K562 (cell line): ENCODE results near the gene PHOX2A. TPM values are rescaled to one million over a fixed set of nuclear protein-coding genes. Genes with fewer than 3 reads are reported as not detected.

Source experiments
- ATAC-seq: fragments of 200-7000 bp; cut with Tn5 transposase; 3 replicates; pipeline ENCODE4 v1.9.1; 2020; ENCODE audit warnings: moderate library complexity
- BruUV-seq: library from RNA; stranded (reverse); fragments of 400-500 nt; replicated peaks from 2 replicates; lab custom pipeline; 2021; lab: Mats Ljungman, UMichigan
- CTCF ChIA-PET: fragments of 300-600 bp; formaldehyde crosslinking; extraction: SDS; loops from one replicate; lab custom pipeline; 2021; ENCODE audit warnings: low intra/inter-chr PET ratio; lab: Yijun Ruan, JAX
- POLR2A ChIA-PET: fragments of 300-600, 350-650 bp; sonication (Branson Sonifier 250); formaldehyde crosslinking; extraction: SDS; loops from one replicate; lab custom pipeline; 2021; ENCODE audit warnings: antibody characterized with exemption, inconsistent platforms; lab: Yijun Ruan, JAX
- DNase-seq, 4 experiments: peaks; one replicate each; pipeline versions ENCODE4 v3.0.0 to v3.0.0-alpha.2; 2011 to 2018; ENCODE audit warnings: low spot score in 3 of 4, mixed read lengths in 3 of 4; ENCODE audit errors: extremely low read depth in 1 of 4
- FAIRE-seq: peaks from 2 replicates; lab custom pipeline; 2011; peaks lifted over from hg19 to GRCh38; lab: Jason Lieb, UNC
- H2AFZ ChIP-seq: 2 replicates; pipeline ENCODE4 v1.6.0; 2011; ENCODE audit warnings: low read depth, low read length, control low read depth, inconsistent platforms
- H3K27ac ChIP-seq: fragments of 200-600 bp; 3 replicates; pipeline ENCODE4 v1.8.0; 2011; ENCODE audit warnings: low read depth, mild to moderate bottlenecking, control low read depth, inconsistent platforms, low read length, moderate library complexity, mixed read lengths; ENCODE audit errors: extremely low read depth
- H3K27me3 ChIP-seq, 2 experiments: fragments of 300-600 bp in 1 of 2; 2 replicates in 1 of 2; 3 replicates in 1 of 2; pipeline versions ENCODE4 v1.6.0 to v1.8.0; 2011; ENCODE audit warnings: inconsistent platforms in 2 of 2, low read length in 2 of 2, mild to moderate bottlenecking in 1 of 2, mixed read lengths in 1 of 2, moderate library complexity in 1 of 2; ENCODE audit not compliant: control insufficient read depth in 2 of 2, insufficient read depth in 2 of 2
- H3K36me3 ChIP-seq: fragments of 300-600 bp; 3 replicates; pipeline ENCODE4 v1.8.0; 2011; ENCODE audit warnings: mild to moderate bottlenecking, low read length, inconsistent platforms; ENCODE audit not compliant: control insufficient read depth, insufficient read depth
- H3K4me1 ChIP-seq, 2 experiments: fragments of 200-600 bp in 1 of 2; replicated peaks in 1 of 2; 2 replicates in 1 of 2; 3 replicates in 1 of 2; pipeline versions ENCODE4 v1.5.1 to v1.8.0; 2011; ENCODE audit warnings: inconsistent platforms in 2 of 2, low read length in 2 of 2, mild to moderate bottlenecking in 1 of 2, mixed read lengths in 1 of 2, moderate library complexity in 1 of 2; ENCODE audit not compliant: control insufficient read depth in 2 of 2, insufficient read depth in 2 of 2
- H3K4me2 ChIP-seq: 2 replicates; pipeline ENCODE4 v1.6.1; 2011; ENCODE audit warnings: low read length, control low read depth, inconsistent platforms, mixed read lengths; ENCODE audit not compliant: insufficient read depth
- H3K4me3 ChIP-seq: fragments of 200-600 bp; sonication (generic), shearing (Covaris generic); 2 replicates; pipeline ENCODE4 v1.5.1; 2016; ENCODE audit warnings: control low read depth, inconsistent platforms
- H3K79me2 ChIP-seq: fragments of 200-600 bp; 3 replicates; pipeline ENCODE4 v1.8.0; 2011; ENCODE audit warnings: low read length, inconsistent platforms; ENCODE audit not compliant: control insufficient read depth, insufficient read depth
- H3K9ac ChIP-seq, 2 experiments: 2 replicates each; pipeline versions ENCODE4 v1.6.0 to v1.6.1; 2011; ENCODE audit warnings: low read depth in 2 of 2, low read length in 2 of 2, control low read depth in 1 of 2, inconsistent platforms in 1 of 2, mild to moderate bottlenecking in 1 of 2, mixed read lengths in 1 of 2; ENCODE audit not compliant: insufficient read depth in 1 of 2
- H3K9me1 ChIP-seq: one replicate; pipeline ENCODE4 v1.6.0; 2011; ENCODE audit warnings: inconsistent platforms, mild to moderate bottlenecking, low read length, moderate library complexity; ENCODE audit not compliant: control insufficient read depth, insufficient read depth
- H3K9me3 ChIP-seq: replicated peaks from 2 replicates; pipeline ENCODE4 v1.5.1; 2011; ENCODE audit warnings: low read depth, low read length, inconsistent platforms; ENCODE audit not compliant: control insufficient read depth, insufficient read depth
- H4K20me1 ChIP-seq: replicated peaks from 2 replicates; pipeline ENCODE4 v1.6.1; 2011; ENCODE audit warnings: low read length, inconsistent platforms, mixed read lengths; ENCODE audit not compliant: control insufficient read depth, insufficient read depth
- C11orf30 ChIP-seq: fragments of 450-650 bp; IDR thresholded peaks from 2 replicates; pipeline ENCODE4 v1.6.1; 2016; ENCODE audit warnings: low read depth, mild to moderate bottlenecking
- CHD2 ChIP-seq: IDR thresholded peaks from 2 replicates; pipeline ENCODE4 v1.6.1; 2011; ENCODE audit warnings: low read depth, low read length
- CHD4 ChIP-seq: fragments of 200-600 bp; sonication (generic); IDR thresholded peaks from 3 replicates; pipeline ENCODE4 v1.6.1; 2012; ENCODE audit warnings: low read depth, mild to moderate bottlenecking, mixed read lengths, low read length, inconsistent platforms; ENCODE audit not compliant: insufficient read depth, insufficient replicate concordance, poor library complexity, severe bottlenecking
- HLTF ChIP-seq: fragments of 450-650 bp; IDR thresholded peaks from 2 replicates; pipeline ENCODE4 v1.6.1; 2016
- HOXB6 ChIP-seq: fragments of 250-450 bp; sonication (Bioruptor Pico); IDR thresholded peaks from 2 replicates; pipeline ENCODE4 v1.5.1; 2022; ENCODE audit warnings: mild to moderate bottlenecking, borderline replicate concordance
- NBN ChIP-seq: fragments of 450-650 bp; IDR thresholded peaks from 2 replicates; pipeline ENCODE4 v1.6.1; 2016; ENCODE audit warnings: low read depth, mild to moderate bottlenecking
- NCOR1 ChIP-seq: fragments of 450-650 bp; IDR thresholded peaks from 2 replicates; pipeline ENCODE4 v1.6.1; 2016; ENCODE audit warnings: mild to moderate bottlenecking, moderate library complexity
- NFE2 ChIP-seq: IDR thresholded peaks from 2 replicates; pipeline ENCODE4 v1.6.1; 2014; ENCODE audit warnings: antibody characterized with exemption, low read depth
- PHF20 ChIP-seq: fragments of 450-650 bp; IDR thresholded peaks from 2 replicates; pipeline ENCODE4 v1.6.1; 2018; ENCODE audit not compliant: partially characterized antibody
- ZNF224 ChIP-seq: sonication (generic); formaldehyde crosslinking; IDR thresholded peaks from 2 replicates; pipeline ENCODE4 v1.8.0; 2022; ENCODE audit warnings: mild to moderate bottlenecking, missing genetic modification reagents
- ZNF23 ChIP-seq: fragments of 250-450 bp; sonication (Bioruptor Pico); IDR thresholded peaks from 2 replicates; pipeline ENCODE4 v1.4.0; 2020; ENCODE audit warnings: mild to moderate bottlenecking
- ZNF316 ChIP-seq: fragments of 450-650 bp; IDR thresholded peaks from 2 replicates; pipeline ENCODE4 v1.6.1; 2016
- ZNF354B ChIP-seq: fragments of 250-450 bp; sonication (Bioruptor Pico); IDR thresholded peaks from 2 replicates; pipeline ENCODE4 v1.4.0; 2020
- WGBS: fragments of 100-300 bp; shearing (Covaris generic); methylation state at CpG from one replicate; pipeline ENCODE4 v1.1.6; 2016; ENCODE audit warnings: low coverage, mixed read lengths; ENCODE audit not compliant: insufficient coverage; ENCODE audit errors: missing lambda C conversion rate; 5-methylcytosine and 5-hydroxymethylcytosine counted together
- in situ Hi-C: fragments of 300-500 bp; cut with MboI; formaldehyde crosslinking; loops from 4 replicates; pipeline ENCODE4 v1.15.0; 2018; ENCODE audit warnings: inconsistent platforms, mixed read lengths
- intact Hi-C: fragments of 100-400 bp; cut with micrococcal nuclease; formaldehyde crosslinking; loops from 2 replicates; pipeline ENCODE4 v1.14.2; 2022
- polyA plus RNA-seq, 8 experiments: library from polyadenylated mRNA; depleted of rRNA in 4 of 8; stranded (reverse) in 5 of 8; unstranded in 3 of 8; fragments of >200 nt; fragmentation: Nextera tagmentation in 2 of 8; fragmentation: Illumina TruSeq in 1 of 8; extraction: Ambion mirVana in 2 of 8; extraction: Trizol in 1 of 8; gene quantifications; 2 replicates each; pipeline versions ENCODE4 v1.2.1 to v1.2.3, GENCODE V29; 2011 to 2014; ENCODE audit warnings: inconsistent platforms in 1 of 8, missing spikeins in 1 of 8
- total RNA-seq, 7 experiments: library from RNA; depleted of rRNA in 6 of 7; stranded (reverse); fragments of >200 nt in 6 of 7; fragmentation: Illumina TruSeq in 2 of 7; extraction: Trizol in 2 of 7; gene quantifications; 2 replicates each; pipeline versions ENCODE4 v1.2.1 to v1.2.3, GENCODE V29; 2011 to 2021; ENCODE audit warnings: low replicate concordance in 1 of 7
- TF ChIP-seq, protein P1 (sequence below): fragments of 250-450 bp; sonication (Bioruptor Pico); IDR thresholded peaks from 2 replicates; pipeline ENCODE4 v1.6.1; 2021; ENCODE audit warnings: mild to moderate bottlenecking

PHOX2A gene
- total and polyA plus RNA-seq, 9 of the 15 experiments (the other 6 are each of a cell fraction or from before 2014, with no cell fraction given): not detected

GRCh38 chr11:72204886-72205285, 39.1 kb downstream of the PHOX2A start:
- no peak overlapping the region for H3K9ac ChIP-seq
- ATAC-seq (no peak), FAIRE-seq (no peak), DNase-seq (no peak)
- H3K4me2 ChIP-seq: no peak overlapping the region
- H3K36me3 ChIP-seq: no peaks in the 10 kb centered on the region
- H4K20me1 ChIP-seq: no peaks in the 10 kb centered on the region
- in situ Hi-C loops (no loop called here), intact Hi-C loops (no loop called here)
- peaks cover 3% of the 10 kb centered on the region for H3K9me3 ChIP-seq
- no peaks in the 10 kb centered on the region for H3K27me3 ChIP-seq
- no peak overlapping the region for H2AFZ ChIP-seq
- TF ChIP-seq ZNF316 (peak; percentile 61), CHD2 (no peak), C11orf30 (peak; percentile 28; the same call in 1 of the 2 replicates), NCOR1 (no peak), NFE2 (0 out of 2 replicates have a peak, but pooled peaks have one; percentile 10)
- TF ChIP-seq, protein P1, sequence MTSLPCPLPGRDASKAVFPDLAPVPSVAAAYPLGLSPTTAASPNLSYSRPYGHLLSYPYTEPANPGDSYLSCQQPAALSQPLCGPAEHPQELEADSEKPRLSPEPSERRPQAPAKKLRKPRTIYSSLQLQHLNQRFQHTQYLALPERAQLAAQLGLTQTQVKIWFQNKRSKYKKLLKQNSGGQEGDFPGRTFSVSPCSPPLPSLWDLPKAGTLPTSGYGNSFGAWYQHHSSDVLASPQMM (CRISPR knock-in tag): no peak
- ChIA-PET CTCF (no interaction called here), POLR2A (no interaction called here)
- no peak overlapping the region for H3K4me3 ChIP-seq
- H3K9me1 ChIP-seq: no peaks in the 10 kb centered on the region
- no peak overlapping the region for H3K27ac ChIP-seq
- no TSS peak for BruUV-seq
- H3K79me2 ChIP-seq: no peaks in the 10 kb centered on the region
- H3K4me1 ChIP-seq: no peaks in the 10 kb centered on the region; a peak in 1 of 5 replicates

DNA sequence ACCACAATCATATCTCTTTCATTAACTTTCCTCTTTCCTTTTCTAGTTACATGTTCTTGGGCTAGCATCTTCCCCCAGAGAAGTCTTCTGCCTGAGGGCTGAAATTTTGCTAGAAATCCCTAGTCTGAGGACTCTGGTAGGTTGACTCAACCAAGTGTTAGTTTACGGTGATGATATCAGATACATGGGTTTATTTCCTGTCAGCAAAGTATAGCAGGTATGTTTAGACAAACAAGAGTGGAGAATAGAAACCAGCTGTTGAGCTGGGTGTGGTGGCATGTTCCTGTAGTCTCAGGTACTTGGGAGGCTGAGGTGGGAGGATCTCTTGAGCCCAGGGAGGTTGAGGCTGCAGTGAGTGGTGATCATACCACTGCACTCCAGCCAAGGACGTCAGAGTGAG, 40.8 kb downstream of the PHOX2A start:
- Histone ChIP-seq H3K27me3 (no peaks in the 10 kb centered on the region), H4K20me1 (no peaks in the 10 kb centered on the region), H3K9ac (no peak overlapping the region), H3K9me3 (peaks cover 3% of the 10 kb centered on the region), H3K4me3 (no peak overlapping the region), H2AFZ (no peak overlapping the region), H3K79me2 (no peaks in the 10 kb centered on the region), H3K27ac (no peak overlapping the region), H3K4me1 (no peaks in the 10 kb centered on the region), H3K9me1 (no peaks in the 10 kb centered on the region), H3K4me2 (no peak overlapping the region), H3K36me3 (no peaks in the 10 kb centered on the region)
- in situ Hi-C loops (no loop called here), intact Hi-C loops (no loop called here)
- no peak for DNase-seq
- no peak for ATAC-seq
- no peak for FAIRE-seq
- 38% methylated on average over 2 of the region's 2 CpGs for WGBS
- no TSS peak for BruUV-seq
- ChIA-PET CTCF (no interaction called here), POLR2A (interaction anchor here (0.8 to 1.1 kb wide), 2 partner anchors 13 to 44 kb away, joined by 3 read pairs; no protein-coding TSS in a partner anchor)
- TF ChIP-seq HLTF: no peak
- no peak for TF ChIP-seq ZNF23 (CRISPR knock-in tag)
- no peak for TF ChIP-seq PHF20
- no peak for TF ChIP-seq NBN
- no peak for TF ChIP-seq CHD4
- TF ChIP-seq ZNF224: no peak
- TF ChIP-seq ZNF354B (CRISPR knock-in tag): no peak
- TF ChIP-seq HOXB6 (CRISPR knock-in tag): no peak
